Skeletal muscle satellite cell (primary cell): ENCODE measurements around the gene GATA6.

Experiments
- H3K27me3 ChIP-seq: 2 replicates; pipeline ENCODE4 v1.7.0; 2013; ENCODE audit warnings: low read length; ENCODE audit not compliant: control insufficient read depth, insufficient read depth
- H3K36me3 ChIP-seq: 2 replicates; pipeline ENCODE4 v1.7.0; 2013; ENCODE audit warnings: mild to moderate bottlenecking, control low read depth, low read length; ENCODE audit not compliant: insufficient read depth
- H3K4me1 ChIP-seq: 2 replicates; pipeline ENCODE4 v1.7.0; 2013; ENCODE audit warnings: low read length; ENCODE audit not compliant: control insufficient read depth, insufficient read depth
- H3K4me2 ChIP-seq: 2 replicates; pipeline ENCODE4 v1.7.0; 2013; ENCODE audit warnings: mild to moderate bottlenecking, low read length
- H3K4me3 ChIP-seq: 2 replicates; pipeline ENCODE4 v1.7.0; 2013; ENCODE audit warnings: low read length
- H3K9ac ChIP-seq: 2 replicates; pipeline ENCODE4 v1.7.0; 2013; ENCODE audit warnings: mild to moderate bottlenecking, low read depth, low read length, moderate library complexity
- H3K9me3 ChIP-seq: replicated peaks from 2 replicates; pipeline ENCODE4 v1.7.0; 2013; ENCODE audit warnings: mild to moderate bottlenecking, control low read depth, low read length

The GATA6 gene

DNA sequence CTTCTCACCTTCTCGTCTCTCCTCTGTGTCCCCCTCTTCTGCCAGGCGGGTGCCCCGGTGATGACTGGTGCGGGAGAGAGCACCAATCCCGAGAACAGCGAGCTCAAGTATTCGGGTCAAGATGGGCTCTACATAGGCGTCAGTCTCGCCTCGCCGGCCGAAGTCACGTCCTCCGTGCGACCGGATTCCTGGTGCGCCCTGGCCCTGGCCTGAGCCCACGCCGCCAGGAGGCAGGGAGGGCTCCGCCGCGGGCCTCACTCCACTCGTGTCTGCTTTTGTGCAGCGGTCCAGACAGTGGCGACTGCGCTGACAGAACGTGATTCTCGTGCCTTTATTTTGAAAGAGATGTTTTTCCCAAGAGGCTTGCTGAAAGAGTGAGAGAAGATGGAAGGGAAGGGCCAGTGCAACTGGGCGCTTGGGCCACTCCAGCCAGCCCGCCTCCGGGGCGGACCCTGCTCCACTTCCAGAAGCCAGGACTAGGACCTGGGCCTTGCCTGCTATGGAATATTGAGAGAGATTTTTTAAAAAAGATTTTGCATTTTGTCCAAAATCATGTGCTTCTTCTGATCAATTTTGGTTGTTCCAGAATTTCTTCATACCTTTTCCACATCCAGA is 31.3 kb downstream of the GATA6 start:
- H3K4me2 ChIP-seq: no peak overlapping the region
- H3K9me3 ChIP-seq: no peaks in the 10 kb centered on the region
- H3K27me3 ChIP-seq: no peaks in the 10 kb centered on the region
- H3K36me3 ChIP-seq: no peaks in the 10 kb centered on the region
- no peak overlapping the region for H3K9ac ChIP-seq
- H3K4me3 ChIP-seq: no peak overlapping the region
- H3K4me1 ChIP-seq: no peaks in the 10 kb centered on the region

DNA sequence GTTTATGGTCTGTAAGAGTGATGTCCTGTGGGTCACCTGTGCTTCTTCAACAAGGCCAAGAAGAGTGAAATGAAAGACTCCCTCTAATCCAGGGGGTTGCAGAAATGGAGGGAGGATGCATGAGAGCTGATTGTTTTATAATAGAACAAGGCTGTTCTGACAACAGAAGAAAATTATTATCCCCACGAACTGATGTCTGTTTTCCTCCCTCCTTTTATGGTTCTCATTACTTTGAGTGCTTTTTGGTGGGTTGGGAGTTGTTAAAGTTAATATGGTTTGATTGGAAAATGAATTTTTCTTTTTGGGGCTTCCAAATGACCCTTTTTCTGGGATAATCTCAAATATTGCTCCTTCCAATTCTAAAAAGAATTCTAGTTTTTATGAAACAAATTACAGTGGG is 33.6 kb downstream of the GATA6 start:
- Histone ChIP-seq H3K4me2 (no peak overlapping the region), H3K27me3 (no peaks in the 10 kb centered on the region), H3K36me3 (no peaks in the 10 kb centered on the region), H3K4me3 (no peak overlapping the region), H3K4me1 (no peaks in the 10 kb centered on the region), H3K9ac (no peak overlapping the region), H3K9me3 (no peaks in the 10 kb centered on the region)

DNA sequence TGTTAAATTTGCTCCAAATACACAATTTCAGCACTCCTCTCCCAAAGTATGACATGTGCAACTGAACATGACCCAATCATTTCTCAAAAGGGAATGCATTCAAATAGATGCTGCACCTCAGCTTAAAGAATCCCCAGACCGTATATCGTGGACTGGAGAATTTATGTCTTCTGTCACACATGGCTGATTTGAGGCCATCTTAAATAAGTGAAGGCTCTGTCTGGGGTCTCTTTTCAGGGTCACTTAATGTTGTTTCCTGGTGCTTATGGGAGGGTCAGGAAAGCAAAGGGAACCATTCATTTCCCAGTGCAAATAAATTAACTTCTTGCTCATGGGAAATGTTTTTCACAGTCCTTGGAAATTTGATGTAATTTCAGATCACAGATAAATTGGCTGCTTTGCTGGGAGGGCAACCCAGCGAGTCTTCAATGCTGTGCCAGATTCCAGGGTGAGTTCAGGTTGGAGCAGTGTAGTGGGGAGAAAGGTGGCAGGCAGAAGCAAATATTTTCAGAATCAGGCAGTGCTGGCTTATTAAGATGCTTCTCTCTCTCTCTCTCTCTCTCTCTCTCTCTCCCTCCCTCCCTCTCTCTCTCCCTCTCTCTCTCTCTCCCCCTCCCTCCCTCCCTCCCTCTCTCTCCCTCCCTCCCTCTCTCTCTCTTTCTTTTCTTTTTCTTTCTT is 34.3 kb downstream of the GATA6 start:
- H3K4me1 ChIP-seq: no peaks in the 10 kb centered on the region
- H3K4me2 ChIP-seq: no peak overlapping the region
- no peak overlapping the region for H3K9ac ChIP-seq
- H3K4me3 ChIP-seq: no peak overlapping the region
- H3K36me3 ChIP-seq: no peaks in the 10 kb centered on the region
- no peaks in the 10 kb centered on the region for H3K27me3 ChIP-seq
- H3K9me3 ChIP-seq: no peaks in the 10 kb centered on the region

DNA sequence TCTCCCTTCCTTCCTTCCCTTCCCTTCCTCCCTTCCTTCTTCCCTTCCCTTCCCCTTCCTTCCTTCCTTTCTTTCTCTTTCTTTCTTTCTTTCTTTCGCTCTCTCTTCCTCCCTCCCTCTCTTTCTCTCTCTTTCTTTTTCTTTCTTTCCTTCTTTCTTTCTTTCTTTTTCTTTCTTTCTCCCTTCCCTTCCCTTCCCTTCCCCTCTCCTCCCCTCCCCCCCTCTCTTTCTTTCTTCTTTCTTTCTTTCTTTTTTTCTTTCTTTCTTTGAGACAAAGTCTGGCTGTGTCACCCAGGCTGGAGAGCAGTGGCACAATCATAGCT is 34.8 kb downstream of the GATA6 start:
- Histone ChIP-seq H3K4me2 (no peak overlapping the region), H3K4me1 (no peaks in the 10 kb centered on the region), H3K36me3 (no peaks in the 10 kb centered on the region), H3K4me3 (no peak overlapping the region), H3K27me3 (no peaks in the 10 kb centered on the region), H3K9me3 (no peaks in the 10 kb centered on the region), H3K9ac (no peak overlapping the region)

DNA sequence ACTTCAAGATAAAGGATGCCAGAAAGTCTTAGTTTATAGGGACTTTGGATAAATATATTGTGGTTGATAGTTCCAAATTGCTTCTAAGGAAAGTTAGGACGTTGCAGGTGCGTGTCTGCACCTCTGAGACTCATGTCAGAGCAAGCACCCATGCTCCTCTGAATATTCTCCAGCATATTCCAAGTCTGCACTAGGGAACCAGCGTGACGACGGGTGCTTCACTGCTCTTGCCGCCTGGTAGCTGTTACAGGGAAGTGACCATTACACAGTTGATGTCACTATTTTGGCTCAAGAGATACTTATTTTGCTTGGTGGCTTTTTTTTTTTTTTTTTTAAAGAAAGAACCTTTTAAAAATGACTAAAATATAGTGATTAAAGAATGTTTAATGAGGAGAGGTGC is 35.6 kb downstream of the GATA6 start:
- H3K27me3 ChIP-seq: no peaks in the 10 kb centered on the region
- H3K4me2 ChIP-seq: no peak overlapping the region
- no peak overlapping the region for H3K9ac ChIP-seq
- H3K4me1 ChIP-seq: no peaks in the 10 kb centered on the region
- H3K36me3 ChIP-seq: no peaks in the 10 kb centered on the region
- H3K4me3 ChIP-seq: no peak overlapping the region
- H3K9me3 ChIP-seq: no peaks in the 10 kb centered on the region

DNA sequence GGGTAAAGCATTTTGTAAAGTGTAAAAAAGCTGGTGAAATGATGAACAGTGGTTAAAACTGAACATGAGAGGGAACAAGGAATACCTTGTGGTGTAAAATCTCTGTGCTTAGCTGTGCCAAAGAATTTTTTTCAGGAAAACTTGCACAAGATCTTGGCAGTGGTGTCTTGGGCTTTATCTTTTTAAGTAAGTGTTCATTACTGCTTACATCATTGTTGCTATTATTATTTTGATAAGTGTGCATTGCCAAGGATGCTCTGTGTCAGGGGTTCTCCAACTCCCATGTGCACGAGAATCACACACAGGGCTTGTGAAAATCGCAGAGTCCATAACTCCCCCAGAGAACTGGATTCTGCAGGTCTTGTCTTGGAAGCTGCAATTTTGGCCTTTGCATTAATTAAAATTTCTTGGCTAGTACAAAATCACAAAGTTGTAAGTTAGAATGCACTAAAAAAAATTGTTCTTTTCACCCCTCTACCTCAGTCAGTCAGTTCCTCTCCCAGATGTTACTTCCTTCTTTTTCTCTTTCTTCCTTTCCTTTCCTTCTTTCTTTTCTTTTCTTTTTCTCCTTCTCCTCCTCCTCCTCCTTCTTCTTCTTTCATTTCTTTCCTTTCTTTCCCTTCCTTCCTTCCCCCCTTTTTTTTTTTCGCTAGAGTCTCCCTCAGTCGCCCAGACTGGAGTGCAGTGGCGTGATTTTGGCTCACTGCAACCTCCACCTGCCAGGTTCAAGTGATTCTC is 37.8 kb downstream of the GATA6 start:
- no peaks in the 10 kb centered on the region for H3K27me3 ChIP-seq
- no peak overlapping the region for H3K9ac ChIP-seq

DNA sequence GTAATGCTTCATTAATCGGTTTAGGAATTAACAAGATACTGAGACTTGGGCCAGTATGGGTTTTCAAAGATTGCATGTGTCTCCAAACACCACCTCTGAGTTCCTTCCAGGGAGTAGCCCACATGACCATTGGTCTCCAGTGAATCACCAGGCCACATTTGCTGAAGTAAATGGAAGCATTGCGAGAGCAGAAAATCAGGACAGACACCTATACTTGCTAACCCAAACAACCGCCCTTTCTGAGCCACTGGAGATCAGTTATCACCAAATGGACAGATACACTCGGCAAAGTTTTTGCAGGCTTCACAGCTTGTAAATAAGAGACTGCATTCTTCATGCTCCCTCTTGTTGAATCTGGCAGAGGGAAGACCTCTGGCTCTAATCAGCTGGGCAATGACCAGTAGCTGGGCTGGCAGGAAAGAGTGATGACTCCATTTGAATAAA is 40.9 kb downstream of the GATA6 start:
- H3K9ac ChIP-seq: no peak overlapping the region
- H3K4me1 ChIP-seq: no peaks in the 10 kb centered on the region
- H3K4me2 ChIP-seq: no peak overlapping the region
- H3K4me3 ChIP-seq: no peak overlapping the region
- no peaks in the 10 kb centered on the region for H3K9me3 ChIP-seq
- no peaks in the 10 kb centered on the region for H3K36me3 ChIP-seq
- no peaks in the 10 kb centered on the region for H3K27me3 ChIP-seq

More for the DNA sequence above, 37.8 kb downstream of the GATA6 start:
- Histone ChIP-seq H3K36me3 (no peaks in the 10 kb centered on the region), H3K4me1 (no peaks in the 10 kb centered on the region), H3K4me2 (no peak overlapping the region), H3K4me3 (no peak overlapping the region), H3K9me3 (no peaks in the 10 kb centered on the region)

DNA sequence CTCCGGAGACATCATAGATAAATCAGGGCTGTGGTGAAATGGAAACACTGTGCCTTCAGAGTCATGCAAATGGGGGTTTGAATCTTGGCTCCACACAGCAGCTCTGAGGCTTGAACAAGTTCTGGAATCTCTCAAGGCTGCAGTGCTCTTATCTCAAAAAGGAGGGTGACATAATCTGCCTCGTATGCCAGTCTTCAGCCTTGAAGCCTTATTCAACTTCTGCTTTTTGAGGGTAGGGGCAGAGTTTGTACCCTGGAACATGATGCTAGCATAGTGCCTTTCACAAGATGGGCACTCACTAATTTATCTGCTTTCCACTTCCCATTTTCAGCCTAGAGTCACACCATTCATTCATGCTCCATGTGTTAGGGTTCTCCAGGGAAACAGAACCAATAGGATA is 42.3 kb downstream of the GATA6 start:
- Histone ChIP-seq H3K9me3 (no peaks in the 10 kb centered on the region), H3K9ac (no peak overlapping the region), H3K4me2 (no peak overlapping the region), H3K36me3 (no peaks in the 10 kb centered on the region), H3K27me3 (no peaks in the 10 kb centered on the region), H3K4me3 (no peak overlapping the region), H3K4me1 (no peaks in the 10 kb centered on the region)

DNA sequence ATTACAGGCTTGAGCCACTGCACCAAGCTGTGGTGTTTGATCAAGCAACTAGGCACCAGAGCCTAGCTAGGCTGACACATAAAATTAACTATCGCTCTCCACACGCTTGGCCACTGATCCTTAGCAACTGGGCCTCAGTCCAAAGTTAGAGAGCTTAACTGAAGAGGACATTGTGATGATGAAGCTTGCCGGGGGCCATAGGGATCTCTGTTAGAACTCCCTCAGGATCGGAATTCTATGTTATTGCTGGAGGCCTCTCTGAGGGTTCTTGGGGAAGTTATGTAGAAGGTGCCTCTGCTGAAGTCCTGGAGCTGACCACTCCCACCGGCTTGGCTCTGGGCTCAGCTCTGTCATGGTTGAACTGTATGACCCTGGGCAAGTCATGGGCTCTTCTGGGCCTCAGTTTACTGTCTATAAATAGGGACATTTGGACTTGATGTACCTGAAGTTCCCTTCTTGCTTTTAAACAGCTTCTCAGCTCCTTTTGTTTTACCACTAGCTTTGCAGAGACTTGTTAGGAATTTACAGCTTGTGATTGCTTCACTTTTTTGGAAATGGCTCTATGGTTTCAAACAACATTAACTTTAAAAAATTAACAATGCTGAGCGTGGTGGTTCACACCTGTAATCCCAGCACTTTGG is 44.1 kb downstream of the GATA6 start:
- Histone ChIP-seq H3K4me1 (no peaks in the 10 kb centered on the region), H3K36me3 (no peaks in the 10 kb centered on the region), H3K9me3 (no peaks in the 10 kb centered on the region), H3K27me3 (no peaks in the 10 kb centered on the region), H3K9ac (no peak overlapping the region), H3K4me3 (no peak overlapping the region), H3K4me2 (no peak overlapping the region)

DNA sequence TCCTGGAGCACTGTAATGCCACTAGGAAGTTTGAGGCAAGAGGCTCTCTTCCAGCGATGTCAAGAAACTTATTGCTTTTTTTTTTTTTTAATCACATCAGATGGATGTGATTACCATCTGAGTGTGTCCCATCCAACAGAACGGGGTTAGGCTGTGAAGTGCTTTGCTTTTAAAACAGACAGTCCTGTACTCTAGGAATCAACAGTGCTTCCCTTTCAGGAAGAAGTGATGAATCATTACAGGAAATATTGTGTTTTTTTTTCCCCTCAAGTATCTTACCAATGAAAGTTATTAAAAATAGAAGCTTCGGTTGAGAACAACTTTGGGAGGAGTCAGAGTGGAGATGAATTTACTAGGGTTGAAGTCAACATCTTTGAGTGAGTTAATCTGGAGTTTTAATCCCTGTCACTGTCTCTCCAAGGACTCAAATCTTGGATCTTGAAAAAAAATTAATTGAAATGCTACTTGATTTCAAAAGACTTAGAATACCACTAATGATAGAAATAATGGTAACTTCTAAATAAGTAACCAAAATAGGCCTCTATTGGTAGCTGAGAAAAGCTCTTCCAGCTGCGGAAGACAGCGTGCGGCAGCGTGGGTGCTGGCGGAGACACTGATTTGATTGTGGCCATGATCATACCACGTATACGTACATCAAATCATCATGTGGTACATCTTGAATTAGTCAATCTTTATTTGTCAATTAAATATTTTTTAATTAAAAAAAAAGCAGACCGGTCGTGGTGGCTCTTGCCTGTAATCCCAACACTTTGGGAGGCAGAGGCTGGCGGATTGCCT is 45.5 kb downstream of the GATA6 start:
- no peaks in the 10 kb centered on the region for H3K27me3 ChIP-seq
- no peaks in the 10 kb centered on the region for H3K36me3 ChIP-seq
- H3K4me3 ChIP-seq: no peak overlapping the region
- no peaks in the 10 kb centered on the region for H3K4me1 ChIP-seq
- no peak overlapping the region for H3K9ac ChIP-seq
- no peaks in the 10 kb centered on the region for H3K9me3 ChIP-seq
- H3K4me2 ChIP-seq: no peak overlapping the region

DNA sequence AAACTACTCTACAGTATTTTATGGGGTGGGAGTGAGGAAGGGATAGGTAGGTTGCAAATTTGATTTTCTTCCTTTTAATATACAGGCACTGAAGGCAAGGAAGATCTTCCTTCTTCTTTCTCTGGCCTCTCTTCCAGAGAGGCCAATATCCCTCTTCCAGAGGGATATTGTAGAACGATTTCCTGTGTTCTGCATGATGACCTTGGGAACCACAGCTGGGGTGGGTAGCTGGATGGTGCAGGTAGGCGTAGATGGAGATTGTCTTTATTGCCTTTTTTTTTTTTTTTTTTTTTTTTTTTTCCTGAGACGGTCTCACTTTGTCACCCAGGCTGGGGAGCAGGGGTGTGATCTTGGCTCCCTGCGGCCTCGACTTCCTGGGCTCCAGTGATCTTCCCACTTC is 49.4 kb downstream of the GATA6 start:
- H3K4me2 ChIP-seq: no peak overlapping the region
- H3K27me3 ChIP-seq: no peaks in the 10 kb centered on the region
- H3K4me1 ChIP-seq: no peaks in the 10 kb centered on the region
- H3K36me3 ChIP-seq: no peaks in the 10 kb centered on the region
- no peak overlapping the region for H3K9ac ChIP-seq
- H3K4me3 ChIP-seq: no peak overlapping the region
- H3K9me3 ChIP-seq: no peaks in the 10 kb centered on the region
